Endothelial cell (in vitro differentiated cells): ENCODE measurements around the gene CRELD2. TPM values are rescaled to one million over a fixed set of nuclear protein-coding genes. Genes with fewer than 3 reads are reported as not detected.

Experiments used
- DNase-seq: peaks from one replicate; pipeline ENCODE4 v3.0.0; 2021; ENCODE audit warnings: low spot score
- H3K27ac Mint-ChIP-seq: one replicate; pipeline ENCODE4 v1.8.0; 2021; ENCODE audit warnings: mixed read lengths, inconsistent platforms; ENCODE audit not compliant: unreplicated experiment
- H3K27me3 Mint-ChIP-seq: one replicate; pipeline ENCODE4 v1.8.0; 2021; ENCODE audit warnings: mild to moderate bottlenecking, moderate library complexity, mixed read lengths, inconsistent platforms; ENCODE audit not compliant: unreplicated experiment
- H3K36me3 Mint-ChIP-seq: one replicate; pipeline ENCODE4 v1.8.0; 2021; ENCODE audit warnings: mild to moderate bottlenecking, low read depth, mixed read lengths, inconsistent platforms; ENCODE audit not compliant: unreplicated experiment
- H3K4me1 Mint-ChIP-seq: one replicate; pipeline ENCODE4 v1.8.0; 2021; ENCODE audit warnings: mild to moderate bottlenecking, mixed read lengths, inconsistent platforms; ENCODE audit not compliant: unreplicated experiment
- H3K4me3 Mint-ChIP-seq: one replicate; pipeline ENCODE4 v1.8.0; 2021; ENCODE audit warnings: mild to moderate bottlenecking, mixed read lengths, inconsistent platforms; ENCODE audit not compliant: unreplicated experiment
- H3K9me3 Mint-ChIP-seq: one replicate; pipeline ENCODE4 v1.8.0; 2021; ENCODE audit warnings: mixed read lengths, inconsistent platforms; ENCODE audit not compliant: unreplicated experiment
- total RNA-seq: library from RNA; stranded (reverse); fragmentation: NEBNext Ultra II Directional; extraction: Animal tissue kit (Norgen Biotek cat#: 25700); gene quantifications from one replicate; pipeline ENCODE4 v1.2.1, GENCODE V29; 2021; ENCODE audit not compliant: unreplicated experiment
- TF ChIP-seq, protein P1 (sequence below): fragments of 200-600 bp; sonication (generic); IDR thresholded peaks from one replicate; pipeline ENCODE4 v1.5.0; 2021; ENCODE audit warnings: antibody characterized with exemption; ENCODE audit not compliant: unreplicated experiment

The CRELD2 gene
- total RNA-seq, 1 donor from 2014 or later: 207 TPM

DNA sequence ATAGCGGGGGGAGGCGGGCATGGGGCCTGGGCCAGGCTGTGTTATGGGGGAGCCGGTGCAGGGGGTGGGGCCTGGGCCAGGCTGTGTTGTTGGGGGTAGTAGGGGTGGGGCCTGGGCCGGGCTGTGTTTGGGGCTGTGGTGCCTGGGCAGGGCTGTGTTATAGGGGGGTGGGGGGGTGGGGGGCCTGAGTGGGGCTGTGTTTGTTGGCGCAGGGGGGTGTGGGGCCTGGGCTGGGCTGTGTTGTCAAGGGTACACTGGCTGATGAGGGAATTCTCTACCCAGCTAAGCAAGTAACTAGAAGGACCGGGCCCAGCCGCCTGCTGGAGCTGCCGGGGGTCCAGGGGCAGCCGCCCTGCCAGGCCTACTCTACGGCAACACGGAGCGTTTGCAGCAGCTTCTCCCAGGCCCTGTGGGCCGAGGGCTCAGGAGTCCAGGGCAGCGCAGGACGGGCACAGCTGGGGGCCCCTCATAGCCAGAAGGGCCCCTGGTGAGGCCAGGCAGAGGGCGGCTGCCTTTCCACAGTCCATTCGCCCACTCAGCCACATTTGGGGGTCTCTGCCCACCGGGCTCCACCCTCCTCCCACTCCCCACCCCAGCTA, 32.1 kb downstream of the CRELD2 start:
- no peak for DNase-seq
- Mint-ChIP-seq H3K9me3 (no peaks in the 10 kb centered on the region), H3K4me1 (peaks cover 6% of the 10 kb centered on the region), H3K27ac (no peak overlapping the region), H3K4me3 (no peak overlapping the region), H3K36me3 (no peaks in the 10 kb centered on the region), H3K27me3 (peaks cover 7% of the 10 kb centered on the region)
- TF ChIP-seq, protein P1, sequence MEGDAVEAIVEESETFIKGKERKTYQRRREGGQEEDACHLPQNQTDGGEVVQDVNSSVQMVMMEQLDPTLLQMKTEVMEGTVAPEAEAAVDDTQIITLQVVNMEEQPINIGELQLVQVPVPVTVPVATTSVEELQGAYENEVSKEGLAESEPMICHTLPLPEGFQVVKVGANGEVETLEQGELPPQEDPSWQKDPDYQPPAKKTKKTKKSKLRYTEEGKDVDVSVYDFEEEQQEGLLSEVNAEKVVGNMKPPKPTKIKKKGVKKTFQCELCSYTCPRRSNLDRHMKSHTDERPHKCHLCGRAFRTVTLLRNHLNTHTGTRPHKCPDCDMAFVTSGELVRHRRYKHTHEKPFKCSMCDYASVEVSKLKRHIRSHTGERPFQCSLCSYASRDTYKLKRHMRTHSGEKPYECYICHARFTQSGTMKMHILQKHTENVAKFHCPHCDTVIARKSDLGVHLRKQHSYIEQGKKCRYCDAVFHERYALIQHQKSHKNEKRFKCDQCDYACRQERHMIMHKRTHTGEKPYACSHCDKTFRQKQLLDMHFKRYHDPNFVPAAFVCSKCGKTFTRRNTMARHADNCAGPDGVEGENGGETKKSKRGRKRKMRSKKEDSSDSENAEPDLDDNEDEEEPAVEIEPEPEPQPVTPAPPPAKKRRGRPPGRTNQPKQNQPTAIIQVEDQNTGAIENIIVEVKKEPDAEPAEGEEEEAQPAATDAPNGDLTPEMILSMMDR: no peak

DNA sequence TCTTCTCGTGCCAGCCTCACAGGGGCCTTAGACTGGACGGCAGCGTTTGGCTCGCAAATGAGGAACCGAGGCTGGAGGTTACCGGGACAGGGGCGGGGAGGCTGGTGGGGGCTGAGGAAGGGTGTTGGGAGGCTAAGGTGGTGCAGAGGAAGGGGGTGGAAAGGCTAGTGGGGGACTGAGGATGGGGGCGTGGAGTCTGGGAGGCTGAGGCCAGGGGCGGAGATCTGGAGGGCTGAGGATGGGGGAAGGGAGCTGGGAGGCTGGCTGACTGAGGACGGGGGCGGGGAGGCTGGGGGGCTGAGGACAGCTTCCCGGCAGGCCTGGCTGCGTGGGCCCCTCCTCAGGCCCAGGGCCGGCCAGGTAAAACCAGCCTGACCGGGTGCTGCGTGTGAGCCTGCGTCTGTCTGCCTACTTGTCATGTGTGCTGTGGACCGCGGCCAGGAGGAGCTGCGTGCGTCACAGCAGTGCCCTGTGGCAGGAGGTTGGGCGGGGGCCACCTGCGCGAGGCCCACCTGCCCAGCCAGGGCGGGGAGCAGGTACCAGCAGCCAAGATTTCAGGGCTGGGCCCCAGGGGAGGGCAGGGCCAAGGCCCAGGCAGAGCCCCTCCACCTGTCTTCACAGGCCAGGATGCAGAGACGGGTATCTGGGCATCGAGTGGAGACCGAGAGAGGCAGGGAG, 32.7 kb downstream of the CRELD2 start:
- Mint-ChIP-seq H3K27me3 (peaks cover 7% of the 10 kb centered on the region), H3K4me3 (no peak overlapping the region), H3K9me3 (no peaks in the 10 kb centered on the region), H3K36me3 (no peaks in the 10 kb centered on the region), H3K27ac (no peak overlapping the region), H3K4me1 (peaks cover 3% of the 10 kb centered on the region)
- no peak for DNase-seq
- TF ChIP-seq, protein P1: no peak

- peaks cover 3% of the 10 kb centered on the region for H3K4me1 Mint-ChIP-seq
- TF ChIP-seq, protein P1: no peak
- no peaks in the 10 kb centered on the region for H3K9me3 Mint-ChIP-seq
- H3K27ac Mint-ChIP-seq: no peak overlapping the region
- peaks cover 4% of the 10 kb centered on the region for H3K27me3 Mint-ChIP-seq
- no peak for DNase-seq
- no peaks in the 10 kb centered on the region for H3K36me3 Mint-ChIP-seq
- no peak overlapping the region for H3K4me3 Mint-ChIP-seq
These were observed 33.2 kb downstream of the CRELD2 start for GRCh38 chr22:49951678-49951985.

DNA sequence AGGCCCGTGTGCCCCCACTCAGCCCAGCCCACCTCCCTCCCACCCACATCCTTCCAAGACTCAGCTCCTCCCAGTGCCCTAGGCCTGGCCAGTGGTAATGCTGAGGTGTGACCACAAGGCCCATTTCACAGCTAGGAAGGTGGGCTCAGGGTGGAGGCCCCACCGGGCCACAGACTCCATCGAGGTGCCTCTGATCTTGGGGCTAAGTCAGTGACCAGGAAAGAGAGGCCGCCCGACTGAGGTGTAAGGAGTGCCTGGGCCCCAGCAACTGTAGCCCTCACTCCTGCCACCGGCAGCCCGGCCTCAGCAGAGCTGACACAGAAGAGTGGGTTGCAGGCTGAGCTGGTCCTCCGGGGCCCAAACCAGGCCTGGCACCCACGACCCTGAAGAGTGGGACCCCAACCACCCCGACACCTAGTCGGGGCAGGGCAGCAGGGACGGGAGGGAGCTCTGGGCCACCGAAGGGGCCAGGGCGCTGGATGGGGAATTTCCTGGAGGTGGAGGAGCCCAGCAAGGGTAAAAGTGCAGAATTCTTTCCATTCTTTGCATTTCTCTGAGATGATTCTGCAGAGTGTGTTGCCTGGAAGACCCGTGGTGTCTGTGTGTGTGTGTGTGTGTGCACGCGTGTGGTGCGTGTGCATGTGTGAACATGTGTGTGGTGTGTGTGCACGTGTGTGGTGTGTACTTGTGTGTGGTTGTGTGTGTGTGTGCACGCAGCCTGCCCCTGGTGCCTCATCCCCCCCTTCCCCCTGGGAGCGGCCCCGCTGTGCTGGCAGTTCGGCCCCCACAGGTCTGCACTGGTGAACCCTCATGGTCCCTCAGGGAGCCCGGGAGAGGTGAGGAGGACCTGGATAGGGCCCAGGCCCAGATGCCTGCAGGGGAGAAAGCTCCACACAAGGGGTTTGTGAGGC, 33.8 kb downstream of the CRELD2 start:
- Mint-ChIP-seq H3K27me3 (peaks cover 6% of the 10 kb centered on the region), H3K27ac (no peak overlapping the region), H3K36me3 (no peaks in the 10 kb centered on the region), H3K9me3 (no peaks in the 10 kb centered on the region), H3K4me1 (no peaks in the 10 kb centered on the region), H3K4me3 (no peak overlapping the region)
- TF ChIP-seq, protein P1: no peak
- DNase-seq: no peak
